NCI-H128 (cell line): ENCODE results near the gene FUNDC1.
"Not testable (repeated sequence)": the region's sequence is repeated elsewhere in the genome, so short reads cannot be mapped to it uniquely, and the experiment has no call there.

ENCODE experiments used
- DNase-seq: peaks from one replicate; lab custom pipeline; 2025; ENCODE audit not compliant: unreplicated experiment; lab: John Stamatoyannopoulos, UW

The FUNDC1 gene

GRCh38 chrX:44542567-44543325 is at the start of gene FUNDC1:
FUNDC1 (minus strand) TSS chrX:44542859; CDS start chrX:44542832, 27 bp downstream.
- peak; percentile 90 for DNase-seq

GRCh38 chrX:44585866-44586265 is 43.2 kb upstream of the FUNDC1 start:
- DNase-seq, result no peak

GRCh38 chrX:44580466-44580865 is 37.8 kb upstream of the FUNDC1 start:
- no peak for DNase-seq

- no peak for DNase-seq
These were observed 29.8 kb upstream of the FUNDC1 start for GRCh38 chrX:44572340-44572938.

- no peak for DNase-seq
These were observed 27.9 kb upstream of the FUNDC1 start for GRCh38 chrX:44570522-44570921.

GRCh38 chrX:44569122-44569521 is 26.5 kb upstream of the FUNDC1 start:
- no peak for DNase-seq

GRCh38 chrX:44568196-44568595 is 25.5 kb upstream of the FUNDC1 start:
- no peak for DNase-seq

- DNase-seq, result not testable (repeated sequence)
These were observed 19.2 kb upstream of the FUNDC1 start for GRCh38 chrX:44561896-44562295.

GRCh38 chrX:44550563-44550962 is 7.9 kb upstream of the FUNDC1 start:
- DNase-seq, result no peak

GRCh38 chrX:44545454-44545853 is 2.8 kb upstream of the FUNDC1 start:
- not testable (repeated sequence) for DNase-seq

GRCh38 chrX:44544036-44544435 is 1.4 kb upstream of the FUNDC1 start:
- DNase-seq, result no peak

- DNase-seq, result no peak
These were observed 6.5 kb downstream of the FUNDC1 start for GRCh38 chrX:44536198-44536597.

GRCh38 chrX:44529310-44529709 is 13.3 kb downstream of the FUNDC1 start:
- no peak for DNase-seq

GRCh38 chrX:44514272-44514671 is 28.4 kb downstream of the FUNDC1 start:
- DNase-seq, result no peak

- no peak for DNase-seq
These were observed 35.4 kb downstream of the FUNDC1 start for GRCh38 chrX:44507292-44507691.

GRCh38 chrX:44506678-44507077 is 36.0 kb downstream of the FUNDC1 start:
- DNase-seq, result no peak

- DNase-seq, result no peak
These were observed 39.1 kb downstream of the FUNDC1 start for GRCh38 chrX:44503560-44503959.

GRCh38 chrX:44495091-44495490 is 47.6 kb downstream of the FUNDC1 start:
- no peak for DNase-seq

GRCh38 chrX:44494357-44494756 is 48.3 kb downstream of the FUNDC1 start:
- no peak for DNase-seq

- DNase-seq, result no peak
These were observed 53.1 kb downstream of the FUNDC1 start for GRCh38 chrX:44489515-44489914.

GRCh38 chrX:44484607-44485146 is 58.0 kb downstream of the FUNDC1 start:
- DNase-seq, result no peak

GRCh38 chrX:44483965-44484606 is 58.6 kb downstream of the FUNDC1 start:
- no peak for DNase-seq
